ENCODE measurements around the gene CYREN. TPM values are rescaled to one million over a fixed set of nuclear protein-coding genes. Genes with fewer than 3 reads are reported as not detected.

CYREN gene
- total and polyA plus RNA-seq, 4 donors = 22.4 to 50.2 (median 39.7) TPM

DNA sequence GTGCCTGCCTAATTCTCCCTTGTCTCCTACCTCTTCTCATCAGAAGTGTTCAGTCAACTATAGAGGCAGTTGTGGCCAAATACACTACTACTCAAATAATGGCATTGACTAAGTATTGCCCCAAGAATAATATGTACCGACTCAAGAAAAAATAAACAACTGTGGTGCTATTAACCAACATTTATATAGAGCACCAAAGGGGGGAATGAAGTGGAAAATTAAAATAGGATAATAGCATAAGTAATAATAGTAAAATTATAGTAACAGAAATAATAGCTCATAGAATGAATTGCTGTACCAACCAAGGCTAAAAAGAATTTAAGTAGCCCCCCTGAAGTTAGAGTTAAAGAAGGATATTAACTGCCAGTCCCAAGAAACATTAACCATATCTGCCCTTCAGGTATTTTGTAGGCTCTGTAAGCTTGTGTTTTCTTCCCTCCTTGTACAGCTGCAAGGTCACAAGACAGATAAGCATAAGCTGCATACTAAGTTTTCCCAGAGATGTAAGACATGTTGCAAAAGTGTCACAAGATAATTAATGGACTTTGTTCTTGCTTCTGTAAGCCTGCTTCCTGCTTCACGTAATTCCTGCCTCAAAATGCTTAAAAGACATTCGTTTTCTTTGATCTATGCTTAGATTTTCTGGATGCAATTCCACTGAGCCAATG lies 10.9 kb upstream of the CYREN start:
- ATAC-seq (ENCODE audit: insufficient read depth, low FRiP score) (no peak), DNase-seq (no peak)
- no peak overlapping the region for H3K4me3 ChIP-seq
- TF ChIP-seq, protein P1, sequence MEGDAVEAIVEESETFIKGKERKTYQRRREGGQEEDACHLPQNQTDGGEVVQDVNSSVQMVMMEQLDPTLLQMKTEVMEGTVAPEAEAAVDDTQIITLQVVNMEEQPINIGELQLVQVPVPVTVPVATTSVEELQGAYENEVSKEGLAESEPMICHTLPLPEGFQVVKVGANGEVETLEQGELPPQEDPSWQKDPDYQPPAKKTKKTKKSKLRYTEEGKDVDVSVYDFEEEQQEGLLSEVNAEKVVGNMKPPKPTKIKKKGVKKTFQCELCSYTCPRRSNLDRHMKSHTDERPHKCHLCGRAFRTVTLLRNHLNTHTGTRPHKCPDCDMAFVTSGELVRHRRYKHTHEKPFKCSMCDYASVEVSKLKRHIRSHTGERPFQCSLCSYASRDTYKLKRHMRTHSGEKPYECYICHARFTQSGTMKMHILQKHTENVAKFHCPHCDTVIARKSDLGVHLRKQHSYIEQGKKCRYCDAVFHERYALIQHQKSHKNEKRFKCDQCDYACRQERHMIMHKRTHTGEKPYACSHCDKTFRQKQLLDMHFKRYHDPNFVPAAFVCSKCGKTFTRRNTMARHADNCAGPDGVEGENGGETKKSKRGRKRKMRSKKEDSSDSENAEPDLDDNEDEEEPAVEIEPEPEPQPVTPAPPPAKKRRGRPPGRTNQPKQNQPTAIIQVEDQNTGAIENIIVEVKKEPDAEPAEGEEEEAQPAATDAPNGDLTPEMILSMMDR (IDR thresholded peaks at IDR 0.05; ENCODE audit: control extremely low read depth, extremely low read depth) = no peak
- H3K27ac ChIP-seq (ENCODE audit: low read depth in 1 of 2, low read length in 1 of 2) = no peak overlapping the region
- no peaks in the 10 kb centered on the region for H3K4me1 ChIP-seq (ENCODE audit: control insufficient read depth in 5 of 5, insufficient read depth in 5 of 5, low read length in 5 of 5)
- peaks cover 6 to 19% (median 13%) of the 10 kb centered on the region in 4 donors for H3K9me3 ChIP-seq (ENCODE audit: control insufficient read depth in 4 of 4, insufficient read depth in 3 of 4, low read length in 3 of 4)
- no peaks in the 10 kb centered on the region for H3K27me3 ChIP-seq (ENCODE audit: control insufficient read depth in 3 of 3, insufficient read depth in 3 of 3, low read length in 2 of 3)
- H3K9ac ChIP-seq (ENCODE audit: insufficient read depth in 1 of 2, low read length in 2 of 2) = no peak overlapping the region
- H3K36me3 ChIP-seq (ENCODE audit: control insufficient read depth in 4 of 4, insufficient read depth in 4 of 4, low read length in 4 of 4) = peaks cover 15 to 44% (median 33%) of the 10 kb centered on the region in 4 donors
- 88 to 95% methylated on average over 3 of the region's 3 CpGs for WGBS, 2 donors

DNA sequence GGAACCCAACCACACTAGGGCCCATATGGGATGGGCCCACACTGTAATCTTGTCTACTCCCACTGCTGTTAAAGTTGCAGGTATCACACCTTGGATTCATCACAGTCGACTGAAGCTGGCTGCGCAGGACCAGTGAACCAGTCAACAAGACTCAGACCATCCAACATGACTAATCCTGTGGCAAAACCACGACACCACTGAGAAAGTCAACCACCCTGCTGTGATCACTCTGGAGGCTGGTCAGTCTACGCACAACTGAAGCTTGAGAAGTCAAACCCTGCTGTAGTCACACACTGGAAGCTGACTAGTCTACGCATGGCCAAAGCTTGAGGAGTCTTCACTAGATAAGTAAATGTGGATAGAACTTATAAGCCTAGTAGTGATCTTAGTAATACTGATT lies 9.6 kb upstream of the CYREN start:
- H3K27ac ChIP-seq (ENCODE audit: low read depth in 1 of 2, low read length in 1 of 2) = no peak overlapping the region
- H3K9me3 ChIP-seq (ENCODE audit: control insufficient read depth in 4 of 4, insufficient read depth in 3 of 4, low read length in 3 of 4) = peaks cover 6 to 19% (median 13%) of the 10 kb centered on the region in 4 donors
- H3K4me1 ChIP-seq (ENCODE audit: control insufficient read depth in 5 of 5, insufficient read depth in 5 of 5, low read length in 5 of 5) = no peaks in the 10 kb centered on the region
- H3K9ac ChIP-seq (ENCODE audit: insufficient read depth in 1 of 2, low read length in 2 of 2) = no peak overlapping the region
- no peak overlapping the region for H3K4me3 ChIP-seq
- 95% methylated on average over 5 of the region's 5 CpGs for WGBS, 2 donors
- peaks cover 19 to 37% (median 26%) of the 10 kb centered on the region in 4 donors for H3K36me3 ChIP-seq (ENCODE audit: control insufficient read depth in 4 of 4, insufficient read depth in 4 of 4, low read length in 4 of 4)
- no peak for ATAC-seq (ENCODE audit: insufficient read depth, low FRiP score)
- TF ChIP-seq, protein P1 (IDR thresholded peaks at IDR 0.05; ENCODE audit: control extremely low read depth, extremely low read depth) = no peak
- H3K27me3 ChIP-seq (ENCODE audit: control insufficient read depth in 3 of 3, insufficient read depth in 3 of 3, low read length in 2 of 3) = no peaks in the 10 kb centered on the region
- DNase-seq = no peak

DNA sequence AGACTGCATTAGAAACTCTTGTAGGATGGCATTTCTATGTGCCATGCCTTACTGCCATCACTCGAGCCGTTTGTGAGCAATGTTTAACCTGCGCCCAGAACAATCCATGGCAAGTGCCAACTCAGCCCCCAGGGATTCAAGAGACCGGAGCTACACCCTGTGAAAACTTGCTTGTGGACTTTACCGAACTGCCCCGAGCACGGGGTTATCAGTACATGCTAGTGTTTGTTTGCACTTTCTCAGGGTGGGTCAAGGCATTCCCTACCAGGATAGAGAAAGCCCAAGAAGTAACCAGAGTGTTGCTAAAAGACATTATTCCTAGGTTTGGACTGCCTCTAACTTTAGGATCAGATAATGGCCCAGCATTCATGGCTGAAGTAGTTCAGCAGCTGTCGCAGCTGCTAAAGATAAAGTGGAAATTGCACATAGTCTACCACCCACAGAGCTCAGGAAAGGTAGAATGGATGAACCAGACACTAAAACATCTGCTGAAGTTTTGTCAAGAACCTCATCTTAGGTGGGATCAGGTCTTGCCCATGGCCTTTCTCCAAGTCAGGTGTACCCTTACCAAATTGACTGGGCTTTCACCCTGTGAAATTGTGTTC lies 8.9 kb upstream of the CYREN start:
- Histone ChIP-seq H3K9ac (ENCODE audit: insufficient read depth in 1 of 2, low read length in 2 of 2) (no peak overlapping the region), H3K36me3 (ENCODE audit: control insufficient read depth in 4 of 4, insufficient read depth in 4 of 4, low read length in 4 of 4) (peaks cover 17 to 35% (median 24%) of the 10 kb centered on the region in 4 donors), H3K4me3 (no peak overlapping the region), H3K4me1 (ENCODE audit: control insufficient read depth in 5 of 5, insufficient read depth in 5 of 5, low read length in 5 of 5) (no peaks in the 10 kb centered on the region), H3K9me3 (ENCODE audit: control insufficient read depth in 4 of 4, insufficient read depth in 3 of 4, low read length in 3 of 4) (peaks cover 6 to 19% (median 13%) of the 10 kb centered on the region in 4 donors), H3K27me3 (ENCODE audit: control insufficient read depth in 3 of 3, insufficient read depth in 3 of 3, low read length in 2 of 3) (no peaks in the 10 kb centered on the region), H3K27ac (ENCODE audit: low read depth in 1 of 2, low read length in 1 of 2) (no peak overlapping the region)
- no peak for DNase-seq
- TF ChIP-seq, protein P1 (IDR thresholded peaks at IDR 0.05; ENCODE audit: control extremely low read depth, extremely low read depth) = no peak
- ATAC-seq (ENCODE audit: insufficient read depth, low FRiP score) = no peak
- 73 to 88% methylated on average over 8 of the region's 8 CpGs for WGBS, 2 donors

Data from lung (tissue), 12 donors.